HCT116 (cell line): ENCODE measurements around the gene MEI1. TPM values are rescaled to one million over a fixed set of nuclear protein-coding genes. Genes with fewer than 3 reads are reported as not detected.

Experiments
- ATAC-seq: fragments of 200-7000 bp; cut with Tn5 transposase; 2 replicates; pipeline ENCODE4 v1.9.1; 2020; ENCODE audit warnings: mild to moderate bottlenecking, moderate library complexity
- BruUV-seq: library from RNA; stranded (reverse); fragments of 400-500 nt; replicated peaks from 2 replicates; lab custom pipeline; 2021; lab: Mats Ljungman, UMichigan
- CTCF ChIA-PET: fragments of 300-600 bp; sonication (Branson Sonifier 250); formaldehyde crosslinking; loops from one replicate; lab custom pipeline; 2021; ENCODE audit warnings: antibody characterized with exemption; lab: Charles Lee
- POLR2A ChIA-PET: fragments of 300-600, 350-600 bp; sonication (Branson Sonifier 250); formaldehyde crosslinking; loops from one replicate; lab custom pipeline; 2021; ENCODE audit warnings: antibody characterized with exemption; lab: Charles Lee
- RAD21 ChIA-PET, 2 experiments: fragments of 300-600 bp; sonication (Branson Sonifier 250); formaldehyde crosslinking; loops; one replicate each; lab custom pipeline; 2023; ENCODE audit warnings: low total read pairs in 2 of 2; ENCODE audit not compliant: uncharacterized antibody in 2 of 2, unreplicated experiment in 2 of 2, low non-redundant PET in 1 of 2; lab: Charles Lee
- DNase-seq: peaks from one replicate; pipeline ENCODE4 v3.0.0-alpha.2; 2010; ENCODE audit warnings: low read depth, low spot score
- H2AFZ ChIP-seq: fragments of 200-600 bp; shearing (Covaris generic), sonication (generic); 2 replicates; pipeline ENCODE4 v1.6.1; 2017; ENCODE audit warnings: low read depth, mixed run types, mixed read lengths, antibody characterized with exemption, low read length; ENCODE audit not compliant: poor library complexity, severe bottlenecking
- H3K27ac ChIP-seq: 2 replicates; pipeline ENCODE4 v1.5.1; 2012; ENCODE audit warnings: low read depth, low read length
- H3K27me3 ChIP-seq: fragments of 200-600 bp; sonication (generic); 2 replicates; pipeline ENCODE4 v1.6.1; 2016; ENCODE audit warnings: mixed run types, low read length, mixed read lengths; ENCODE audit not compliant: insufficient read depth
- H3K36me3 ChIP-seq, 2 experiments: fragments of 200-500 bp in 1 of 2; fragments of 200-600 bp in 1 of 2; sonication (Bioruptor generic) in 1 of 2; sonication (generic) in 1 of 2; 2 replicates each; pipeline versions ENCODE4 v1.5.1 to v1.6.1; 2014 to 2016; ENCODE audit warnings: low read length in 2 of 2, inconsistent platforms in 1 of 2, mixed read lengths in 1 of 2, mixed run types in 1 of 2; ENCODE audit not compliant: insufficient read depth in 2 of 2, control insufficient read depth in 1 of 2
- H3K4me1 ChIP-seq, 2 experiments: fragments of 200-600 bp in 1 of 2; sonication (generic) in 1 of 2; 2 replicates each; pipeline versions ENCODE4 v1.5.1 to v1.6.1; 2012 to 2017; ENCODE audit warnings: low read length in 2 of 2, inconsistent platforms in 1 of 2, mild to moderate bottlenecking in 1 of 2, mixed read lengths in 1 of 2, mixed run types in 1 of 2, moderate library complexity in 1 of 2; ENCODE audit not compliant: insufficient read depth in 2 of 2, control insufficient read depth in 1 of 2
- H3K4me2 ChIP-seq: fragments of 200-600 bp; sonication (generic); 2 replicates; pipeline ENCODE4 v1.6.1; 2017; ENCODE audit warnings: mixed run types, low read length, mixed read lengths
- H3K4me3 ChIP-seq, 2 experiments: fragments of 200-600 bp in 1 of 2; sonication (generic) in 1 of 2; replicated peaks in 1 of 2; 2 replicates each; pipeline ENCODE4 v1.5.1; 2011 to 2016; ENCODE audit warnings: low read length in 2 of 2, control low read depth in 1 of 2, low read depth in 1 of 2, mild to moderate bottlenecking in 1 of 2, mixed read lengths in 1 of 2, mixed run types in 1 of 2
- H3K79me2 ChIP-seq: fragments of 200-600 bp; sonication (generic); 2 replicates; pipeline ENCODE4 v1.6.1; 2017; ENCODE audit warnings: mild to moderate bottlenecking, mixed run types, low read length, moderate library complexity, mixed read lengths; ENCODE audit not compliant: insufficient read depth
- H3K9ac ChIP-seq: fragments of 200-600 bp; sonication (generic); 2 replicates; pipeline ENCODE4 v1.6.1; 2016; ENCODE audit warnings: low read length, mixed read lengths
- H3K9me2 ChIP-seq: fragments of 200-600 bp; sonication (generic), shearing (Covaris generic); 2 replicates; pipeline ENCODE4 v1.6.1; 2017; ENCODE audit warnings: mixed run types, mild to moderate bottlenecking, moderate library complexity; ENCODE audit not compliant: insufficient read depth
- H3K9me3 ChIP-seq, 2 experiments: fragments of 200-500 bp in 1 of 2; fragments of 200-600 bp in 1 of 2; sonication (Bioruptor generic) in 1 of 2; sonication (generic) in 1 of 2; 2 replicates each; pipeline ENCODE4 v1.6.1; 2014 to 2017; ENCODE audit warnings: low read length in 2 of 2, mixed read lengths in 2 of 2, inconsistent platforms in 1 of 2, low read depth in 1 of 2, mild to moderate bottlenecking in 1 of 2, mixed run types in 1 of 2, moderate library complexity in 1 of 2; ENCODE audit not compliant: control insufficient read depth in 1 of 2, insufficient read depth in 1 of 2
- H4K20me1 ChIP-seq: fragments of 200-600 bp; sonication (generic), shearing (Covaris generic); 2 replicates; pipeline ENCODE4 v1.6.1; 2017; ENCODE audit warnings: mixed run types, mild to moderate bottlenecking, moderate library complexity; ENCODE audit not compliant: insufficient read depth
- ATF3 ChIP-seq: IDR thresholded peaks from 2 replicates; pipeline ENCODE4 v1.6.1; 2012
- CEBPB ChIP-seq: IDR thresholded peaks from 2 replicates; pipeline ENCODE4 v1.6.1; 2012; ENCODE audit warnings: low read depth
- CTCF ChIP-seq, 3 experiments: fragments of 200-600 bp in 1 of 3; sonication (generic) in 1 of 3; IDR thresholded peaks in 2 of 3; conservative IDR thresholded peaks in 1 of 3; 2 replicates each; pipeline ENCODE4 v1.5.1; 2012 to 2017; ENCODE audit warnings: low read depth in 2 of 3, low read length in 2 of 3, antibody characterized with exemption in 1 of 3, borderline replicate concordance in 1 of 3, control low read depth in 1 of 3, mild to moderate bottlenecking in 1 of 3, mixed read lengths in 1 of 3, mixed run types in 1 of 3, moderate library complexity in 1 of 3; ENCODE audit not compliant: insufficient read depth in 1 of 3
- EGR1 ChIP-seq: IDR thresholded peaks from 2 replicates; pipeline ENCODE4 v1.6.1; 2012; ENCODE audit warnings: low read depth
- ELF1 ChIP-seq: IDR thresholded peaks from 2 replicates; pipeline ENCODE4 v1.6.1; 2012; ENCODE audit warnings: low read depth, borderline replicate concordance
- EZH2 ChIP-seq: fragments of 200-600 bp; sonication (generic); IDR thresholded peaks from 2 replicates; pipeline ENCODE4 v1.6.1; 2017; ENCODE audit warnings: antibody characterized with exemption, mixed run types
- EZH2phosphoT487 ChIP-seq: fragments of 200-600 bp; IDR thresholded peaks from 2 replicates; pipeline ENCODE4 v1.6.1; 2018; ENCODE audit warnings: antibody characterized with exemption, borderline replicate concordance
- FOSL1 ChIP-seq: IDR thresholded peaks from 2 replicates; pipeline ENCODE4 v1.6.1; 2012; ENCODE audit warnings: low read depth
- MAX ChIP-seq: IDR thresholded peaks from 2 replicates; pipeline ENCODE4 v1.6.1; 2012
- POLR2A ChIP-seq: IDR thresholded peaks from 2 replicates; pipeline ENCODE4 v1.7.0; 2011; ENCODE audit warnings: borderline replicate concordance; ENCODE audit not compliant: insufficient read depth, insufficient read length; ENCODE audit errors: extremely low read depth
- POLR2AphosphoS5 ChIP-seq: IDR thresholded peaks from 2 replicates; pipeline ENCODE4 v1.6.1; 2011; ENCODE audit warnings: mild to moderate bottlenecking, low read depth, low read length, moderate library complexity
- RAD21 ChIP-seq: IDR thresholded peaks from 2 replicates; pipeline ENCODE4 v1.6.1; 2012; ENCODE audit warnings: low read depth, mild to moderate bottlenecking
- REST ChIP-seq: IDR thresholded peaks from 2 replicates; pipeline ENCODE4 v1.6.1; 2012; ENCODE audit warnings: low read depth
- SP1 ChIP-seq: IDR thresholded peaks from 2 replicates; pipeline ENCODE4 v1.6.1; 2012; ENCODE audit warnings: low read depth
- SRF ChIP-seq: IDR thresholded peaks from 2 replicates; pipeline ENCODE4 v1.6.1; 2012; ENCODE audit warnings: low read depth
- TCF7L2 ChIP-seq: IDR thresholded peaks from 2 replicates; pipeline ENCODE4 v1.7.0; 2011; ENCODE audit warnings: borderline replicate concordance, inconsistent platforms; ENCODE audit not compliant: insufficient read depth, insufficient read length; ENCODE audit errors: extremely low read depth
- YY1 ChIP-seq: IDR thresholded peaks from 2 replicates; pipeline ENCODE4 v1.6.1; 2011; ENCODE audit warnings: low read length, low read depth, moderate library complexity, mild to moderate bottlenecking; ENCODE audit not compliant: insufficient replicate concordance; ENCODE audit errors: extremely low read depth
- ZBTB33 ChIP-seq: IDR thresholded peaks from 2 replicates; pipeline ENCODE4 v1.6.1; 2011; ENCODE audit warnings: mild to moderate bottlenecking, low read length, moderate library complexity; ENCODE audit not compliant: insufficient replicate concordance; ENCODE audit errors: extremely low read depth
- ZFX ChIP-seq: fragments of 450-650 bp; IDR thresholded peaks from 2 replicates; pipeline ENCODE4 v1.6.1; 2017
- intact Hi-C: fragments of 100-400 bp; cut with micrococcal nuclease; formaldehyde crosslinking; loops from 2 replicates; pipeline ENCODE4 v1.10.0; 2022
- total RNA-seq: library from RNA; stranded (reverse); gene quantifications from one replicate; pipeline ENCODE4 v1.2.1, GENCODE V29; 2021; ENCODE audit not compliant: unreplicated experiment

MEI1 gene
- total RNA-seq, 1 experiment from 2014 or later, result 0.64 TPM

GRCh38 chr22:41801147-41801819, 102.0 kb downstream of the MEI1 start:
- RAD21 ChIA-PET, result interaction anchor here (0.7 to 1.1 kb wide), 3 partner anchors 54 to 104 kb away, joined by 3 to 4 read pairs (median 3); no protein-coding TSS in a partner anchor
- H2AFZ ChIP-seq, result no peak overlapping the region
- CTCF ChIA-PET, result interaction anchor here (1.3 to 2.5 kb wide), 3 partner anchors 55 to 134 kb away, joined by 3 to 12 read pairs (median 8); no protein-coding TSS in a partner anchor
- TF ChIP-seq EGR1, result no peak
- no peak for TF ChIP-seq POLR2A
- TF ChIP-seq FOSL1, result no peak
- no peak for TF ChIP-seq TCF7L2
- TF ChIP-seq EZH2phosphoT487, result no peak
- TF ChIP-seq EZH2, result no peak
- no peak for TF ChIP-seq ELF1
- TF ChIP-seq MAX, result no peak
- TF ChIP-seq ATF3, result no peak
- TF ChIP-seq RAD21, result no peak
- no peak for TF ChIP-seq ZFX
- no peak for TF ChIP-seq CTCF (IDR thresholded peaks at IDR 0.05 in 2 of 3, conservative IDR thresholded peaks at IDR 0.05 in 1 of 3; ENCODE audit: borderline replicate concordance in 1 of 3, insufficient read depth in 1 of 3, low read depth in 2 of 3, low read length in 2 of 3)
- no peak for TF ChIP-seq ZBTB33
- no peak for TF ChIP-seq SRF
- TF ChIP-seq CEBPB, result no peak
- TF ChIP-seq POLR2AphosphoS5, result no peak
- TF ChIP-seq REST, result no peak
- TF ChIP-seq YY1, result no peak
- no peak for TF ChIP-seq SP1
- no peaks in the 10 kb centered on the region for H3K36me3 ChIP-seq
- H3K9me2 ChIP-seq, result no peaks in the 10 kb centered on the region
- H4K20me1 ChIP-seq, result no peaks in the 10 kb centered on the region
- H3K9ac ChIP-seq, result peak overlapping the region; percentile 85
- peak overlapping the region; percentile 82 for H3K27ac ChIP-seq
- intact Hi-C loops, result no loop called here
- DNase-seq (no peak), ATAC-seq (no peak; the same call in 1 of the 2 replicates)
- H3K9me3 ChIP-seq, result no peaks in the 10 kb centered on the region
- H3K4me3 ChIP-seq, result peak overlapping the region; percentile 66 to 93
- H3K79me2 ChIP-seq, result peaks cover 40% of the 10 kb centered on the region
- no TSS peak for BruUV-seq
- POLR2A ChIA-PET, result interaction anchor here (0.9 to 1.8 kb wide), 7 partner anchors 9 to 104 kb away, joined by 3 to 8 read pairs (median 5); partner anchors contain the start of gene SREBF2
- H3K4me2 ChIP-seq, result peak overlapping the region; percentile 78
- peaks cover 11 to 20% of the 10 kb centered on the region in 2 experiments for H3K4me1 ChIP-seq
- H3K27me3 ChIP-seq, result no peaks in the 10 kb centered on the region
